Measurements from ENCODE around the gene NUDT22. TPM values are rescaled to one million over a fixed set of nuclear protein-coding genes. Genes with fewer than 3 reads are reported as not detected.
A peak's percentile ranks its signal among the peaks of the same experiment; 100 is the strongest.

The NUDT22 gene
- total RNA-seq, 1 donor from 2014 or later: 91.9 TPM

DNA sequence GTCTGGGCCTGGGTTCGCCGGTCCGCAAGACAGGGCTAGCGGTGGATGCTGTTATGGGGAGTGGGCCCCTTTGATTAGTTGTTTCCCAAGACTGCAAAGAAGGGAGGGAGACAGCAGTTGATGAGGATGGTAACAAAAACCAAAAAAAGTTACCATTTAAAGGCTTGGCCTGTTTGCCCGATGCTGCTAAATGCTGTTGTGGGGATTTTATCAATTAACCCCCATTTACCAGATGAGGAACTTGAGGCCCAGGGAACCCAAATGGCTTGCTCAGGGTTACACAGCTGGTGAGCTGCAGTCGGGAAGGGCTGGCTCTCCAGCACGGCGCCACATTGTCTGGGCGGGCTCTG lies 3.4 kb upstream of the NUDT22 start:
- DNase-seq (ENCODE audit: low read depth): no peak
- H3K4me3 ChIP-seq (ENCODE audit: low read depth, low read length): no peak overlapping the region
- TF ChIP-seq CTCF (conservative IDR thresholded peaks at IDR 0.05; ENCODE audit: low read depth, low read length): no peak

GRCh38 chr11:64223001-64223651 lies 2.9 kb upstream of the NUDT22 start:
- no peak for TF ChIP-seq CTCF (conservative IDR thresholded peaks at IDR 0.05; ENCODE audit: low read depth, low read length)
- DNase-seq (ENCODE audit: low read depth): no peak
- no peak overlapping the region for H3K4me3 ChIP-seq (ENCODE audit: low read depth, low read length)

GRCh38 chr11:64224151-64224890 lies 1.8 kb upstream of the NUDT22 start:
- DNase-seq (ENCODE audit: low read depth): no peak
- no peak for TF ChIP-seq CTCF (conservative IDR thresholded peaks at IDR 0.05; ENCODE audit: low read depth, low read length)

DNA sequence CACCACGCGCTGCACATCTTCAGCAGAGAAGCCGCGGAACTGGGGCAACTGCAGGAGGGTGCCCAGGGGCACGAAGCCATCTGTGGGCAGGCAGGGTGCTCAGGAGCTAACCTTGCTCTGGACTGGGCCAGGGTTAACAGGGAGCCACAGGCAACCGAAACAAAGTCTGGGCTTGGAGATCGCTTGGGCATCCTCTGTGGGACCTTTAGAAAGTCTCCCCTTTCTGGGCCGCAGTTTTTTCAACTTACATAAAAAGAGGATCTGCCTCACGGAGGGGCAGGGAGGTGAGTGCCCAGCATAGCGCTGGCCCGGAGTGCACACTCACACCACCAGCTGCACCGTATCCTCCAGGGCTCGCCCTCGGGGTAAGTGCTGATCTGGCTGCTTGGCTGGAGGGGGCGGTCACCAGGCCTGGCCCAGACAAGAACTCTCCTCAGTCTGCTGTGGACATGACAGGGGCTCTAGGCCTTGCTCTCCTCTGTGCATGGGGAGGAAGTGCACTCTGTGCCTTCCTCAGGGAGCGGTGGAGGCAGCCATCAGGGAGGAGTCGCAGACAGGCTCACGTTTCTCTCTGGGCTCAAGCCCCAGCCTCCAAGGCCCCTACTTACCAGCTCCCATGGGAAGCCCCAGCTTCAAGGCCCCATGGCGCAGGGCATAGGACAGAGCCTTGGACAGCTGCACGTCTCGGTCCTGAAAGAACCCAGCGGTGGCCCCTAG lies 1.0 kb upstream of the NUDT22 start:
- DNase-seq (ENCODE audit: low read depth): no peak
- H3K4me3 ChIP-seq (ENCODE audit: low read depth, low read length): peak overlapping the region; percentile 100
- no peak for TF ChIP-seq CTCF (conservative IDR thresholded peaks at IDR 0.05; ENCODE audit: low read depth, low read length)

More at GRCh38 chr11:64224151-64224890, 1.8 kb upstream of the NUDT22 start:
- peak overlapping the region; percentile 100 for H3K4me3 ChIP-seq (ENCODE audit: low read depth, low read length)

- DNase-seq (ENCODE audit: low read depth): no peak
These were observed 505 bp downstream of the NUDT22 start for GRCh38 chr11:64226507-64227051.

More at GRCh38 chr11:64226507-64227051, 505 bp downstream of the NUDT22 start:
- no peak for TF ChIP-seq CTCF (conservative IDR thresholded peaks at IDR 0.05; ENCODE audit: low read depth, low read length)
- H3K4me3 ChIP-seq (ENCODE audit: low read depth, low read length): peak overlapping the region; percentile 100

Data from epithelial cell of proximal tubule (primary cell).